GM12892 (cell line): Measurements from ENCODE around the gene PRMT6.
"Not testable (repeated sequence)": the region's sequence is repeated elsewhere in the genome, so short reads cannot be mapped to it uniquely, and the experiment has no call there.

Experiments used
- DNase-seq: peaks from one replicate; pipeline ENCODE4 v3.0.0; 2011; ENCODE audit not compliant: insufficient read length
- FAIRE-seq: peaks from 2 replicates; lab custom pipeline; 2011; peaks lifted over from hg19 to GRCh38; lab: Jason Lieb, UNC
- POLR2A ChIP-seq: IDR thresholded peaks from 2 replicates; pipeline ENCODE4 v1.6.1; 2011; ENCODE audit warnings: low read depth, low read length, control low read depth
- POLR2AphosphoS5 ChIP-seq: IDR thresholded peaks from 2 replicates; pipeline ENCODE4 v1.6.1; 2011; ENCODE audit warnings: low read depth, low read length, control low read depth
- TAF1 ChIP-seq: IDR thresholded peaks from 2 replicates; pipeline ENCODE4 v1.6.1; 2011; ENCODE audit warnings: low read depth, mild to moderate bottlenecking, control low read depth, low read length, borderline replicate concordance

The PRMT6 gene

GRCh38 chr1:107057197-107058133, 991 bp downstream of the PRMT6 start:
- peak; percentile 36 for DNase-seq
- peak; percentile 83 for FAIRE-seq
- TF ChIP-seq POLR2AphosphoS5, result no peak
- no peak for TF ChIP-seq TAF1
- TF ChIP-seq POLR2A, result 0 out of 2 replicates have a peak, but pooled peaks have one; percentile 43

GRCh38 chr1:107058245-107059032, 2.0 kb downstream of the PRMT6 start:
- FAIRE-seq, result peak; percentile 24

GRCh38 chr1:107061886-107062285, 5.4 kb downstream of the PRMT6 start:
- no peak for TF ChIP-seq POLR2A
- no peak for TF ChIP-seq POLR2AphosphoS5
- no peak for TF ChIP-seq TAF1
- no peak for FAIRE-seq
- no peak for DNase-seq

More at GRCh38 chr1:107058245-107059032, 2.0 kb downstream of the PRMT6 start:
- TF ChIP-seq POLR2AphosphoS5 (no peak), TAF1 (no peak), POLR2A (no peak)
- no peak for DNase-seq

GRCh38 chr1:107073493-107073892, 17.0 kb downstream of the PRMT6 start:
- FAIRE-seq, result no peak

GRCh38 chr1:107076841-107077240, 20.4 kb downstream of the PRMT6 start:
- FAIRE-seq, result no peak

More at GRCh38 chr1:107073493-107073892, 17.0 kb downstream of the PRMT6 start:
- no peak for TF ChIP-seq POLR2AphosphoS5
- TF ChIP-seq TAF1, result no peak
- no peak for TF ChIP-seq POLR2A
- DNase-seq, result no peak

GRCh38 chr1:107079249-107079648, 22.8 kb downstream of the PRMT6 start:
- FAIRE-seq (no peak), DNase-seq (no peak)

More at GRCh38 chr1:107076841-107077240, 20.4 kb downstream of the PRMT6 start:
- no peak for DNase-seq
- TF ChIP-seq TAF1 (no peak), POLR2A (no peak), POLR2AphosphoS5 (no peak)

GRCh38 chr1:107081102-107081501, 24.6 kb downstream of the PRMT6 start:
- DNase-seq, result no peak
- FAIRE-seq, result no peak
- TF ChIP-seq POLR2A (no peak), TAF1 (no peak), POLR2AphosphoS5 (no peak)

More at GRCh38 chr1:107079249-107079648, 22.8 kb downstream of the PRMT6 start:
- TF ChIP-seq TAF1 (no peak), POLR2AphosphoS5 (no peak), POLR2A (no peak)

GRCh38 chr1:107091418-107091817, 34.9 kb downstream of the PRMT6 start:
- TF ChIP-seq TAF1 (no peak), POLR2AphosphoS5 (no peak), POLR2A (no peak)
- FAIRE-seq, result no peak
- no peak for DNase-seq

GRCh38 chr1:107093395-107093794, 36.9 kb downstream of the PRMT6 start:
- not testable (repeated sequence) for FAIRE-seq, DNase-seq

- TF ChIP-seq POLR2A (no peak), TAF1 (no peak), POLR2AphosphoS5 (no peak)
- DNase-seq (no peak), FAIRE-seq (no peak)
Measured at GRCh38 chr1:107095647-107096046, 39.2 kb downstream of the PRMT6 start.

GRCh38 chr1:107096690-107097089, 40.2 kb downstream of the PRMT6 start:
- DNase-seq (no peak), FAIRE-seq (no peak)
- no peak for TF ChIP-seq POLR2AphosphoS5
- no peak for TF ChIP-seq TAF1
- TF ChIP-seq POLR2A, result no peak
